Smooth muscle cell (in vitro differentiated cells): Measurements from ENCODE around the gene C17orf50. TPM values are rescaled to one million over a fixed set of nuclear protein-coding genes. Genes with fewer than 3 reads are reported as not detected.

Source experiments
- DNase-seq: peaks from one replicate; lab custom pipeline; 2025; ENCODE audit not compliant: unreplicated experiment; lab: John Stamatoyannopoulos, UW
- H2AFZ ChIP-seq: fragments of 200-600 bp; sonication (generic); 2 replicates; pipeline ENCODE4 v1.6.0; 2016; ENCODE audit warnings: antibody characterized with exemption, low read depth, mild to moderate bottlenecking
- H3F3A ChIP-seq: fragments of 200-600 bp; sonication (generic); 2 replicates; pipeline ENCODE4 v1.6.0; 2017; ENCODE audit warnings: antibody characterized with exemption, low read depth
- H3K27ac ChIP-seq: fragments of 200-600 bp; sonication (generic); 2 replicates; pipeline ENCODE4 v1.5.1; 2016; ENCODE audit warnings: low read depth, mild to moderate bottlenecking
- H3K27me3 ChIP-seq: fragments of 200-600 bp; sonication (generic); 2 replicates; pipeline ENCODE4 v1.6.1; 2016; ENCODE audit warnings: low read depth, mild to moderate bottlenecking
- H3K36me3 ChIP-seq: fragments of 200-600 bp; sonication (generic); 2 replicates; pipeline ENCODE4 v1.5.1; 2016; ENCODE audit warnings: low read depth
- H3K4me1 ChIP-seq: fragments of 200-600 bp; sonication (generic); 2 replicates; pipeline ENCODE4 v1.5.1; 2016; ENCODE audit warnings: low read depth
- H3K4me2 ChIP-seq: fragments of 200-600 bp; sonication (generic); 2 replicates; pipeline ENCODE4 v1.6.0; 2016; ENCODE audit warnings: mild to moderate bottlenecking
- H3K4me3 ChIP-seq: fragments of 200-600 bp; sonication (generic); 2 replicates; pipeline ENCODE4 v1.5.1; 2016; ENCODE audit warnings: mild to moderate bottlenecking
- H3K79me2 ChIP-seq: fragments of 200-600 bp; sonication (generic); 2 replicates; pipeline ENCODE4 v1.6.0; 2016; ENCODE audit warnings: low read depth, mild to moderate bottlenecking
- H3K9ac ChIP-seq: fragments of 200-600 bp; sonication (generic); 2 replicates; pipeline ENCODE4 v1.6.0; 2016; ENCODE audit warnings: low read depth
- H3K9me3 ChIP-seq: fragments of 200-600 bp; sonication (generic); replicated peaks from 2 replicates; pipeline ENCODE4 v1.5.1; 2016; ENCODE audit warnings: low read depth
- H4K20me1 ChIP-seq: fragments of 200-600 bp; sonication (generic); 2 replicates; pipeline ENCODE4 v1.6.0; 2016; ENCODE audit warnings: low read depth
- WGBS: methylation state at CpG from one replicate; pipeline ENCODE4 v1.1.7; 2016; ENCODE audit warnings: low lambda C conversion rate; 5-methylcytosine and 5-hydroxymethylcytosine counted together
- polyA plus RNA-seq: library from polyadenylated mRNA; unstranded; fragments of >200 nt; fragmentation: Nextera tagmentation; extraction: Ambion mirVana; gene quantifications from 2 replicates; pipeline ENCODE4 v1.2.1, GENCODE V29; 2016
- total RNA-seq: library from RNA; depleted of rRNA; stranded (reverse); fragments of >200 nt; gene quantifications from 2 replicates; pipeline ENCODE4 v1.2.3, GENCODE V29; 2014
- TF ChIP-seq, protein P1 (sequence below): fragments of 200-600 bp; sonication (generic); IDR thresholded peaks from 2 replicates; pipeline ENCODE4 v1.5.1; 2017; ENCODE audit warnings: borderline replicate concordance, mild to moderate bottlenecking, antibody characterized with exemption; ENCODE audit not compliant: insufficient read depth, poor library complexity, severe bottlenecking

Gene C17orf50
- total and polyA plus RNA-seq, 2 experiments from 2014 or later = 0.33 TPM; not detected in 1

DNA sequence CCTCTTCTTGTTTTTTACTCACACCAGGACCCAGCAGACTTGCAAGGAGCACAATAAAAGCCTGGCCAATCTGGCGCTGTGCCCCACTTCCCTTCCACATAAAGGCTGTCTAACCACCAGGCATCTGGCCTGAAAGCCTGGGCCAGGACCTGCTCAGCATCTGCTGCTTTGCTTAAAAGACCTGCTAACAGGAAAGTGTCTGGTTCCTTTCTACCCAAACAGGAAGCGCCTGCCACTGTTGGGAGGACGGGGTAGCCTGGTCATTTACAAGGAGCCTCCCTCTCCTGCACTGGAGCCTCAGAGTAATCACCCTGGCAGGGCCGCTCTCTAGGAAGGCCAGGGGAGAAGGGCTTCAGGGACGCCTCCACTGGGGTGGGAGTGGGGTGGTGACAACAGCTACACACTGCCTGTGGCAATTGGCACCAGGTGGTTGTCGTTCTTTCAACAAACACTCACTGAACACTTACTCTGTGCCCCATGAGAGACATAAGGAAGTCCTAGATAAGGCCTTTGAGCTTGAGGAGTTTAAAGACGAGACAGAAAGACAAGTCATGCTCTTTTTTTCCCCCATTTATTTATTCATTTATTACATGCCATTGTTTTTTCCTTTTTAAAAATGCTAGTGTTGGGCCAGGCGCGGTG lies 41.0 kb downstream of the C17orf50 start:
- Histone ChIP-seq H3F3A (peaks cover 18% of the 10 kb centered on the region), H3K9me3 (no peaks in the 10 kb centered on the region), H2AFZ (peak overlapping the region; percentile 41), H3K4me3 (no peak overlapping the region), H3K4me2 (peak overlapping the region; percentile 24), H3K27ac (peak overlapping the region; percentile 44), H3K79me2 (no peaks in the 10 kb centered on the region), H3K36me3 (no peaks in the 10 kb centered on the region), H3K9ac (no peak overlapping the region), H3K27me3 (no peaks in the 10 kb centered on the region), H3K4me1 (no peaks in the 10 kb centered on the region), H4K20me1 (no peaks in the 10 kb centered on the region)
- TF ChIP-seq, protein P1, sequence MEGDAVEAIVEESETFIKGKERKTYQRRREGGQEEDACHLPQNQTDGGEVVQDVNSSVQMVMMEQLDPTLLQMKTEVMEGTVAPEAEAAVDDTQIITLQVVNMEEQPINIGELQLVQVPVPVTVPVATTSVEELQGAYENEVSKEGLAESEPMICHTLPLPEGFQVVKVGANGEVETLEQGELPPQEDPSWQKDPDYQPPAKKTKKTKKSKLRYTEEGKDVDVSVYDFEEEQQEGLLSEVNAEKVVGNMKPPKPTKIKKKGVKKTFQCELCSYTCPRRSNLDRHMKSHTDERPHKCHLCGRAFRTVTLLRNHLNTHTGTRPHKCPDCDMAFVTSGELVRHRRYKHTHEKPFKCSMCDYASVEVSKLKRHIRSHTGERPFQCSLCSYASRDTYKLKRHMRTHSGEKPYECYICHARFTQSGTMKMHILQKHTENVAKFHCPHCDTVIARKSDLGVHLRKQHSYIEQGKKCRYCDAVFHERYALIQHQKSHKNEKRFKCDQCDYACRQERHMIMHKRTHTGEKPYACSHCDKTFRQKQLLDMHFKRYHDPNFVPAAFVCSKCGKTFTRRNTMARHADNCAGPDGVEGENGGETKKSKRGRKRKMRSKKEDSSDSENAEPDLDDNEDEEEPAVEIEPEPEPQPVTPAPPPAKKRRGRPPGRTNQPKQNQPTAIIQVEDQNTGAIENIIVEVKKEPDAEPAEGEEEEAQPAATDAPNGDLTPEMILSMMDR = no peak
- peak; percentile 69 for DNase-seq
- 34% methylated on average over 9 of the region's 9 CpGs for WGBS

DNA sequence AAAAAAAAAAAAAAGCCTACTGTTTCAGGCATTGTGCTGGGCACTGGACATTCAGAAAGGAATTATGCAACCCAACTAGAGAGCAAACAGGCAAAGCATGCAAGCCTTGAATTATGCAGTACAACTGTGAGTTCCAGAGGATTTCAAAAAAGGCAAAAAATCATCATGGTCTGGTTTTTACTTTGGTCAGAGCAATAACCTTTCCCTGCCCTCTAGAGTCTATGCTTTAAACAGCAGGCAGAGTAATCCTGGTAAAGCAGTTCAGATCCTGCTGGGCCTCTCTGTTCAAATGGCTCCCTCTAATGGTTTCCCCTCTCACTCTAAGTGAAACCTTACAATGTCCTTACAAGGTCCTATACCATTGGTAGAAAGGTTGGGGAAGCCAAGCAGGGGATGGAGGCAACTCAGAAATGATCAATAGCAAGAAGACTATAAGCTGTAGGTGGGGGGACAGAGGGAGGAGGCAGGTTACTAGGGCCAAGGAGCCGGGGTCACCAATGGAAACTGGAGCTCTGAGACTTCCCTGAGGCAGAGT lies 44.0 kb downstream of the C17orf50 start:
- Histone ChIP-seq H3K36me3 (no peaks in the 10 kb centered on the region), H3K9ac (no peak overlapping the region), H3K4me3 (no peak overlapping the region), H3K27ac (no peak overlapping the region), H2AFZ (no peak overlapping the region), H3K4me1 (peaks cover 7% of the 10 kb centered on the region), H4K20me1 (peaks cover under 1% of the 10 kb centered on the region), H3K79me2 (peaks cover 3% of the 10 kb centered on the region), H3K27me3 (no peaks in the 10 kb centered on the region), H3F3A (peaks cover 32% of the 10 kb centered on the region), H3K4me2 (no peak overlapping the region), H3K9me3 (no peaks in the 10 kb centered on the region)
- WGBS = 62% methylated on average over 1 of the region's 1 CpG
- TF ChIP-seq, protein P1 = peak; percentile 79
- no peak for DNase-seq

DNA sequence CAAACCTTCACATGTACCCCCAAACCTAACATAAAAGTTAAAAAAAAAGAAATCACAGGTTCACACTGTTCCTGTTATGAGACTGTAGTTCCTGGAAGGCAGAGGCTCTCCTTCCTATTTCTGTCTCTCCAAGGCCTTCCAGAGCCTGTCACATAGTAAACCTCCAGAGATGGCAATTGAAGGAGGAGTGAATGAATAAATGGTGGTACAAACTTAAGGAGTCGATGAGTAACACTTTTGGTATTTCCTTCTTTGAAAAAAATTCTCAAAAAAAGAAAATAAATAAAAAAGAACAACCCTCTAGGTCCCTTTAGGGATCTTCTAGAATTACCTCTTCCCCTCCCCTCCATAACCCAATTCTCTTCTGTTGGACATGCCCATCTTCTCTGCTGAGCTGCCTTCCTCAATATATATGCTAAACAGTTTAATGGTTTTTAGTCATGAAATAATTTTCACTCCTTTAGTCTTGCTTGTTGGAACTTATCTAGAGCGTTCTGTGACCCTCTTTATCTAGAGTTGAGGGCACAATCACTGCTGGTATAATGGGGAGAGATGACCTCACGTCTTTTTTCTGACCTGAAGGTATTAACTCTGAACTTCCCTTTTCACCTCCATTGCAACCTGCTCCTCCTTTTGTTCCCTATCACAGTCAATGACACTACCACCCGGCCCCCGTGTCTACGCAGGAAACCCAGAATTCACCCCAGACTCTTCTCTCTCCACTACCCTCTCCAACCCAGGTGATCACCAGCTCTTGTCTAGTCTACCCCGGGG lies 46.9 kb downstream of the C17orf50 start:
- Histone ChIP-seq H3K9me3 (no peaks in the 10 kb centered on the region), H3K4me3 (no peak overlapping the region), H3K4me1 (peaks cover 22% of the 10 kb centered on the region), H3K4me2 (peak overlapping the region; percentile 88), H3K27me3 (no peaks in the 10 kb centered on the region), H3K79me2 (peaks cover 32% of the 10 kb centered on the region), H3F3A (peaks cover 20% of the 10 kb centered on the region), H3K36me3 (no peaks in the 10 kb centered on the region), H3K27ac (peak overlapping the region; percentile 96), H3K9ac (peak overlapping the region; percentile 96), H4K20me1 (peaks cover 28% of the 10 kb centered on the region), H2AFZ (peak overlapping the region; percentile 99)
- DNase-seq = no peak
- TF ChIP-seq, protein P1 = no peak
- WGBS = 74% methylated on average over 7 of the region's 7 CpGs
